ENCODE data around the gene COL9A3.
"Not testable (repeated sequence)": the region's sequence is repeated elsewhere in the genome, so short reads cannot be mapped to it uniquely, and the experiment has no call there.

Gene COL9A3

DNA sequence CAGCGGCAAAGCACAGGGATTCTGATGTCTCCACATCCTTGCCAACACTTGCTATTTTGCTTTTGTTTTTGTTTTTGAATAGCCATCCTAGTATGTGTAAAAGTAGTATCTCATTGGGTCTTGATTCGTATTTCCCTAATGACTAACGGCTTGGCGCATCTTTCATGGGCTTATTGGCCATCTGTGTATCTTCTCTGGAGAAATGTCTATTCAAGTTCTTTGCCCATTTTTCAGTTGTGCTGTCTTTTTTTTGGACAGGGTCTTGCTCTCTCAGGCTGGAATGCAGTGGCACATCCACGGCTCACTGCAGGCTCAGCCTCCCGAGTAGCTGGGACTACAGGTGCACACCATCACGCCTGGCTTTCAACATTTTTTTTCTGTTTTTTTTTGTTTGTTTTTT is 27.3 kb downstream of the COL9A3 start:
- peaks cover 25% of the 10 kb centered on the region for H3K36me3 Mint-ChIP-seq (ENCODE audit: low read depth)
- peaks cover 6% of the 10 kb centered on the region for H3K4me1 Mint-ChIP-seq (ENCODE audit: low read depth)
- H3K4me3 Mint-ChIP-seq = no peak overlapping the region

DNA sequence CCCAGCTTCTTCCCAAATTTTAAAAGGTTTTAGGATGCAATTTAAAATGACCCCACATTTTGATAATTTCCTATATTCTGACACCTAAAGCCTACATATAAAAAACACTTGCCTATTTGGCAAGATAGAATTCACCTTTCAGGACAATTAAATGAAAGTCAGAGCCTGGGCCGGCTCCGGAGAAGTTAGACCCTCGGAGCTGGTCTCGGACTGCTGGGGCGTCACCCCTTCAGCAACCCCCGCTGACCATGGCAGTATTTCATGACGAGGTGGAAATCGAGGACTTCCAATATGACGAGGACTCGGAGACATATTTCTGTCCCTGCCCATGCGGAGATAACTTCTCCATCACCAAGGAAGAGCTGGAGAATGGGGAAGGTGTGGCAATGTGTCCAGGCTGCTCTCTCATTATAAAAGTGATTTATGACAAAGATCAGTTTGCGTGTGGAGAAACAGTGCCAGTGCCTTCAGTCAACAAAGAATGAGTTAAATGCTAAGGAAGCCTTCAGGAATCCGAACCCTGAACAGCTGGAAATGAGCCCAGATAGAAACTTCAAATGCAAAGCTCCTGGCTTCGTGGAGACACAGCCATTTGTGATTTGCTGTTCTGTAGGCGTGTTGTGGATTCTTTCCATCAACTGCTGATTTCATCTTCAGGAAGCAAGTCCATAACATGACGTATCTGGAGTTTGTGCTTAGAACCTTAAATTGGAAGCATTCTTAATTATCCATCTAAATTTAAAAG is 28.7 kb downstream of the COL9A3 start:
- no peak overlapping the region for H3K4me3 Mint-ChIP-seq
- H3K9me3 Mint-ChIP-seq = no peaks in the 10 kb centered on the region
- no peak overlapping the region for H3K27ac Mint-ChIP-seq
- H3K4me1 Mint-ChIP-seq (ENCODE audit: low read depth) = peaks cover 6% of the 10 kb centered on the region
- H3K27me3 Mint-ChIP-seq = no peaks in the 10 kb centered on the region
- H3K36me3 Mint-ChIP-seq (ENCODE audit: low read depth) = peaks cover 31% of the 10 kb centered on the region
- intact Hi-C loops (cut with micrococcal nuclease) = no loop called here

More for the DNA sequence above, 27.3 kb downstream of the COL9A3 start:
- no peaks in the 10 kb centered on the region for H3K9me3 Mint-ChIP-seq
- intact Hi-C loops (cut with micrococcal nuclease) = no loop called here
- no peaks in the 10 kb centered on the region for H3K27me3 Mint-ChIP-seq
- H3K27ac Mint-ChIP-seq = no peak overlapping the region

DNA sequence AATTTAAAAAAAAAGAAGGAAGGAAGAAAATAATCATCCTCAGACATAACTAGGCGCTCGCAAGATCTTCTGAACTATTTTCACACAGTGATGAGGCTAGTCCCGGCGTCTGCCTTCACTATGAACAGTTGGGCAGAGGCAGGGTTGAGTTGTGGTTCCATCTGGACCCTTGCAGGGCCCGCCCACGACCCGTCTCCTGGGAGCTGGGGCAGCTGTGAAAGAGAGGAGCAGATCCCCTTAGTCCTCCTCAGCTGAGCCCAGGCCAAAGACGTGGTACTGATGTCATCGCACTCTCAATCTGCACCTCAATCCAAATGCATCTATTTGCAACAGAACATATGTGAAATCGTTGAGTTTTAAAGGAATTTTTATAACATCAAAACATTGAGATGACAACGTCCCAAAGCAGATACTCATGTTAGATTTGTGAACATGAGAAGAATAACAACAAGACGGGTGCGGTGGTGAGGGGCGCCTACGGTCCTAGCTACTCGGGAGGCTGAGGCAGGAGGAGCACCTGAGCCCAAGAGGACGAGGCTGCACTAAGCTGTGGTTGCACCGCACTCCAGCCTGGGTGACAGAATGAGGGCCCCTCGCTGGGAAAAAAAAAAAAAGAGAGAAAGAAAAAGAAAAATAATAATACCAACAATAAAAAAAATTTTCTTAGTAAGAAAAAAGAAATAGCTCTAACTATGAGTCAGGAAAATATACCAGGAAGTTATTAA is 29.5 kb downstream of the COL9A3 start:
- Mint-ChIP-seq H3K36me3 (ENCODE audit: low read depth) (peaks cover 36% of the 10 kb centered on the region), H3K4me1 (ENCODE audit: low read depth) (peaks cover 6% of the 10 kb centered on the region), H3K27me3 (no peaks in the 10 kb centered on the region), H3K27ac (no peak overlapping the region), H3K4me3 (no peak overlapping the region), H3K9me3 (no peaks in the 10 kb centered on the region)
- intact Hi-C loops (cut with micrococcal nuclease) = no loop called here

DNA sequence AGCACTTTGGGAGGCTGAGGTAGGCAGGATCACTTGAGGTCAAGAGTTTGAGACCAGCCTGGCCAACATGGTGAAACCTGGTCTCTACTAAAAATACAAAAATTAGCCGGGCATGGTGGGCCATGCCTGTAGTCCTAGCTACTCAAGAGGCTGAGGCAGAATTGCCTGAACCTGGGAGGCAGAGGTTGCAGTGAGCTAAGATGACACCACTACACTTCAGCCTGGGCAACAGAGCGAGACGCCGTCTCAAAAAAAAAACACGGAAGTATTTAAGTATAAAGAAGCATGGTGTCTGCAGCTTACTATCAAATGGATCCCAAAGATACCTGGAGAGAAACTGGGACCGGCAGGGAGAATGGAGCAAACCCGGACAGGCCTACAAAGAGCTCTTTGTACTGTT is 32.1 kb downstream of the COL9A3 start:
- H3K4me1 Mint-ChIP-seq (ENCODE audit: low read depth); H3K27ac Mint-ChIP-seq; H3K9me3 Mint-ChIP-seq; H3K27me3 Mint-ChIP-seq; H3K4me3 Mint-ChIP-seq; intact Hi-C loops (cut with micrococcal nuclease): not testable (repeated sequence)
- peaks cover 57% of the 10 kb centered on the region for H3K36me3 Mint-ChIP-seq (ENCODE audit: low read depth)

DNA sequence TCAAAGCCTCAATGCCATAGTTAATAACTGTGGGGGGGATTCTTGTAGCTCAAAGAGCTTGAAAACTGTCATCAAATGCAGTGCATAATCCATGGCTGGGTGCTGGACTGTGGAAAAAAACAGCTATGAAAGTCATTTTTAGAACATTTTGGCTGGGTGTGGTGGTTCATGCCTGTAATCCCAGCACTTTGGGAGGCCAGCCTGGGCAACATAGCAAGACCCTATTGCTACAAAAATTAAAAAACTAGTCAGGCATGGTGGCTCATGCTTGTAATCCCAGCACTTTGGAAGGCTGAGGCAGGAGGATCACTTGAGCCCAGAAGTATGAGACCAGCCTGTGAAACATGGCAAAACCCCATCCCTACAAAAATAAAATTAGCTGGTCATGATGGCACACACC is 32.6 kb downstream of the COL9A3 start:
- peaks cover 6% of the 10 kb centered on the region for H3K4me1 Mint-ChIP-seq (ENCODE audit: low read depth)
- peaks cover 62% of the 10 kb centered on the region for H3K36me3 Mint-ChIP-seq (ENCODE audit: low read depth)
- no peaks in the 10 kb centered on the region for H3K27me3 Mint-ChIP-seq
- intact Hi-C loops (cut with micrococcal nuclease) = no loop called here
- H3K4me3 Mint-ChIP-seq = no peak overlapping the region
- H3K9me3 Mint-ChIP-seq = no peaks in the 10 kb centered on the region
- no peak overlapping the region for H3K27ac Mint-ChIP-seq

DNA sequence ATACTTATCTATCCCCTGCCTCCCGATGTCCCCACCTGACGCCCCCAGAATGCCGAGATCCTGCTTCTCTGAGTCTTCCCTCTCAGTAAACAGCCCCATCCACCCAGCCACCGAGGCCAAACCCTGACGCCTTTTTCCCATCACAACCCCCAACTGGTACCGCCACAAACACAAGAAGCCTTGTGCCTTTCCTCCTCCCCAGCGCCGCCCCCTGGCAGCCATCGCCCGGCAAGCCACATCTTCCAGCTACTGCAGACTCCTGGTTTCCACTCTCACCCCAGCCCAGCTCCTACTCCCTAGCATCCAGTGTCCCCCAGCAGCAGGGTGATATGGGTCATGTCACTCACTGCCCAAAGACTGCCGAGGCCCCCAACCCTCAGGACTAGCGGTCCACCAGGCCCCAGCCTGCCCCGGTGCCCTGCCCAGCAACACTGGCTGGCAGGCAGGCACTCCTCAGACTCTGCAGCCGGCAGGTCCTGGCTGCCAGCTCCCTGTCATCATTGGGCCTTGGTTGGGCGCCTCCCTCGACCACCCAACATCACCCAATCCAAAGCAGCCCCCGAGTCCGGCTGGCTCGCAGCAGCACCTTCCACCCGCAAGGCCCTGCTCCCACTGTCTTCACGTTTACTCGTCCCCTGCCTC is 33.6 kb downstream of the COL9A3 start:
- Mint-ChIP-seq H3K27ac (no peak overlapping the region), H3K36me3 (ENCODE audit: low read depth) (peaks cover 57% of the 10 kb centered on the region), H3K4me1 (ENCODE audit: low read depth) (peaks cover 6% of the 10 kb centered on the region), H3K9me3 (no peaks in the 10 kb centered on the region), H3K4me3 (no peak overlapping the region), H3K27me3 (no peaks in the 10 kb centered on the region)
- intact Hi-C loops (cut with micrococcal nuclease) = no loop called here

DNA sequence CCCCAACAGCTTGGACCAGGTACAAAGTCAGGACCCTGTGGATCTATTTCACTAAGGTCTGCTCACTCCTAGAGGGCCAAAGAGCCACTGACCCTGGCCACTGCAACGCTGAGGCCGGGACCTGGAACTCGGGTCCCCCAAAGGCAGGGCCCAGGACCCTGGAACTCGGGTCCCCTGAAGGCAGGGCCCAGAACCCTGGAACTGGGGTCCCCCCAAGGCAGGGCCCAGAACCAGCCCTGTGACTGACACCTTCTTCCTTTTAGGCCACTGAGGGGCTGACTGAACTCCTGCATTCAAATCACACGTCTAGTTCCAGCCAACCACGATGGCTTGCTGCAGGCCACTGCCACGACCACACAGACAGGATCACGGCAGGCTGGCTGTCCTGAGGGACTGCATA is 35.3 kb downstream of the COL9A3 start:
- Mint-ChIP-seq H3K4me1 (ENCODE audit: low read depth) (no peaks in the 10 kb centered on the region), H3K36me3 (ENCODE audit: low read depth) (peaks cover 51% of the 10 kb centered on the region), H3K4me3 (no peak overlapping the region), H3K27ac (no peak overlapping the region), H3K9me3 (no peaks in the 10 kb centered on the region), H3K27me3 (no peaks in the 10 kb centered on the region)
- intact Hi-C loops (cut with micrococcal nuclease) = no loop called here

DNA sequence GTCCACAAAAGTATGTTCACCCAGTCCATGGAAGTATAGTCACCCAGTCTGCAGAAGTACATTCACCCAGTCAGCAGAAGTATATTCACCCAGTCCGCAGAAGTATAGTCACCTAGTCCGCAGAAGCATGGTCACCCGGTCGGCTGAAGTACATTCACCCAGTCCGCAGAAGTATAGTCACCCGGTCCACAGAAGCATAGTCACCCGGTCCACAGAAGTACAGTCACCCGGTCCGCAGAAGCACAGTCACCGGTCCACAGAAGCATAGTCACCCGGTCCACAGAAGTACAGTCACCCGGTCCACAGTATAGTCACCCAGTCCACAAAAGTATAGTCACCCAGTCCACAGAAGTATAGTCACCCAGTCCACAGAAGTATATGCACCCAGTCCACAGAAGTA is 36.0 kb downstream of the COL9A3 start:
- H3K9me3 Mint-ChIP-seq = no peaks in the 10 kb centered on the region
- intact Hi-C loops (cut with micrococcal nuclease) = no loop called here
- H3K4me3 Mint-ChIP-seq = no peak overlapping the region
- H3K36me3 Mint-ChIP-seq (ENCODE audit: low read depth) = peaks cover 52% of the 10 kb centered on the region
- H3K27me3 Mint-ChIP-seq = no peaks in the 10 kb centered on the region
- H3K27ac Mint-ChIP-seq = no peak overlapping the region
- no peaks in the 10 kb centered on the region for H3K4me1 Mint-ChIP-seq (ENCODE audit: low read depth)

DNA sequence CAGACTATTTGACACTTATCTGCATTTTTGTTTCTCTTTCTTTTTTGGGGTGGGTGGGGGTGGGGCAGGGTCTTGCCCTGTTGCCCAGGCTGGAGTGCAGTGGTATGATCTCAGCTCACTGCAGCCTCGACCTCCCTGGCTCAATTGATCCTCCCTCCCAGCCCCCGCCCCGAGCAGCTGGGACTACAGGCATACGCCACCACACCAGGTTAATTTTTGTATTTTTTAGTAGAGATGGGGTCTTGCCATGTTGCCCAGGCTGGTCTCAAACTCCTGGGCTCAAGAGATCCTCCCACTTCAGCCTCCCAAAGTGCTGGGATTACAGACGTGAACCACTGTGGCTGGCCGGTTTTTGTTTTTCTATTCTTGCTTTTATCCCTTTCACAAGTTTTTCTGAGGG is 36.5 kb downstream of the COL9A3 start:
- H3K4me1 Mint-ChIP-seq (ENCODE audit: low read depth) = not testable (repeated sequence)

DNA sequence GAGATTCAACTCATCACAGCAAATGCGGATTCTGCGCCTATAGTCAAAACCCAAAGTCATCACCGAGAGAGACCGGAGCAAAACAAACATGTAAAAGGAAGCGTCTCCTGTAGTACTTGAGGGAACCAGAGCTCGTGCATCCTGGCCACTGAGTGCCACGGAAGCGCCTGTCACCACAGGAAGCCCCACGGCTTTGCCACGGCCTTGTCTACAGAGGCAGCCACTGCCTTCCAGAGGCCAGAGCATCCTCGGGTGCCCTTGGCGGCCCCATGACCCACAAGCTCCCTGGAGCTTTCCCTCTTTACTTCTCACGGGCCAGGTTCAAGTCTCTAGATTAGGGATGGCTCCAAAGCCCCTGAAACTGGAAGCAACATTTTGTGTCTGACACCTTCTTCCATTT is 37.3 kb downstream of the COL9A3 start:
- Mint-ChIP-seq H3K4me1 (ENCODE audit: low read depth) (peaks cover 1% of the 10 kb centered on the region), H3K27me3 (no peaks in the 10 kb centered on the region), H3K9me3 (no peaks in the 10 kb centered on the region), H3K4me3 (no peak overlapping the region), H3K27ac (no peak overlapping the region), H3K36me3 (ENCODE audit: low read depth) (peaks cover 48% of the 10 kb centered on the region)
- intact Hi-C loops (cut with micrococcal nuclease) = no loop called here

More for the DNA sequence above, 36.5 kb downstream of the COL9A3 start:
- intact Hi-C loops (cut with micrococcal nuclease); H3K4me3 Mint-ChIP-seq; H3K27me3 Mint-ChIP-seq; H3K9me3 Mint-ChIP-seq; H3K27ac Mint-ChIP-seq: not testable (repeated sequence)
- H3K36me3 Mint-ChIP-seq (ENCODE audit: low read depth) = peaks cover 48% of the 10 kb centered on the region

DNA sequence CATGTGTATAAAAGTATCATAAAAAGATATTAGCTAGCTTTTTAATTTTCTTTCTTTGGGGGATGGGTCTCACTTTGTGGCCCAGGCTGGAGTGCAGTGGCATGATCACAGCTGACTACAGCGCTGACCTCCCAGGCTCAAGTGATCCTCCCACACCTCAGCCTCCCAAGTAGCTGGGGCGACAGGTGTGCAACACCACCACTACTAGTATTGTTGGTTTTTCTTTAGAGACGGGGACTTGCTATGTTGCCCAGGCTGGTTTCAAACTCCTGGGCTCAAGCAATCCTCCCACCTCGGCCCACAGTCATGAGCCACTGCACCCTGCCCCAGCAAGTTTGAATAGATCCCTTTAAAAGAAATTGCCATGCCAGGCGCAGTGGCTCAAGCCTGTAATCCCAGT is 38.3 kb downstream of the COL9A3 start:
- H3K27me3 Mint-ChIP-seq = peaks cover 6% of the 10 kb centered on the region
- intact Hi-C loops (cut with micrococcal nuclease) = no loop called here
- no peak overlapping the region for H3K4me3 Mint-ChIP-seq
- H3K36me3 Mint-ChIP-seq (ENCODE audit: low read depth) = peaks cover 48% of the 10 kb centered on the region
- H3K4me1 Mint-ChIP-seq (ENCODE audit: low read depth) = peaks cover 10% of the 10 kb centered on the region
- no peak overlapping the region for H3K27ac Mint-ChIP-seq
- no peaks in the 10 kb centered on the region for H3K9me3 Mint-ChIP-seq

DNA sequence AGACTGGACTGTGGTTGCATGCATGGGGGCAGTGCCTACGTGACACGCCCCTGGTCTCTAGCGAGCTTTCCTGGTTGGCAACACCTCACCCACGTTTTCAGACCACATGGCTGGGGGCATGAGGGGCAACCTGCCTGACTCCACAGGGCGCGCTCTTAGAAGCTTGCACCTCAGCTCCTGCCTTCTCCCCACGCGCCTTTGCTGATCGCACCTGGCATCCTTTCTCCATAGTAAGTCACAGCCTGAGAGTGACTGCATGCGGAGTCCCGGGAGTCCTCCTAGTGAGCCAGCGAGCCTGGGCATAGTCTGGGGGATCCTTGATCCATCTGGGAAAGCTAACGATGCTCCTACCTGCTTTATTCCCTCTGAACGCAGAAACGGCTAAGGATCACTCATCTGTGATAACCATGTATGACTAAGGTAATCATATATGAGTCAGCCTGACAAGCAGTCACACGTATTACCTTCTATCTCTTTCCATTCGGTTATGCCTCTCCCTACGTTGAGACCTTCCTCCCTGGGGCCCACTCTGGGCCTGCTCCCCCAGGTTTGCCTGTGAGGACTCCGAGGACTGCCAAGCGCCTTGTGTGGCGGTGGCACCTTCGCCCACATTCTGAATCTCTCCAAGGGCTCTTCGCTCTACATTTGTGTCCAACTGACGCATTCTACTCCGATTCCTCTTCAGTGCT is 40.2 kb downstream of the COL9A3 start:
- Mint-ChIP-seq H3K4me1 (ENCODE audit: low read depth) (peaks cover 16% of the 10 kb centered on the region), H3K9me3 (no peaks in the 10 kb centered on the region), H3K27ac (no peak overlapping the region), H3K36me3 (ENCODE audit: low read depth) (peaks cover 34% of the 10 kb centered on the region), H3K27me3 (peaks cover 13% of the 10 kb centered on the region), H3K4me3 (no peak overlapping the region)
- intact Hi-C loops (cut with micrococcal nuclease) = no loop called here

DNA sequence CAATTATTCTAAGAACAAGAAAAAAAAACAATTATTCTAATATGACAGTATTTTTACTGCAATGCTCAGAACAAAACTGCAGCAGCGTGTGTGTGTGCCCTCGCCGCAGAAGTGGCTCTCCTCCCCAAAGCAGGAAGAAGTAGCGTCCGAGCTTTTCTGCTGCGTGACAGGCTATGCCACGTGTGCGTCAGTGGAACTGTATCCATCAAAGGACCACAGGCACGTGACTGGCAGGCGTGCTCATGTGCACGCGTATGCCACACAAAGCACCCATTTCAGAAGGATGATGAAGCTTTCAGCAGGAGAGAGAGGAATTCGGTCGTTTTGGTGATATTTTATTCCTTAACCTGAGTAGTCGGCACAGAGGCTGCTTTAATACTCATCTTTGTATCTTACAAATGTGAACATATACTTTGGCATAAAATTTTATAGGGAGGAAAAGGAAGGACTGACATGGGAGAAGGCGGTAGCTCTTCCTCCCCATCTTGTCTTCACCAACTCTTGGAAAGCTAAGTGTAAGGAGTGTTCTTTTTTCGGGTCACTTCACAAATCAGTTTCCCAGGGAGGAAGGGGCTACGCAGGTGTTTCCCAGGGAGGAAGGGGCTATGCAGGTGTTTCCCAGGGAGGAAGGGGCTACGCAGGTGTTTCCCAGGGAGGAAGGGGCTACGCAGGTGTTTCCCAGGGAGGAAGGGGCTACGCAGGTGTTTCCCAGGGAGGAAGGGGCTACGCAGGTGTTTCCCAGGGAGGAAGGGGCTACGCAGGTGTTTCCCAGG is 41.4 kb downstream of the COL9A3 start:
- intact Hi-C loops (cut with micrococcal nuclease) = no loop called here

More for the DNA sequence above, 41.4 kb downstream of the COL9A3 start:
- Mint-ChIP-seq H3K27ac (no peak overlapping the region), H3K4me1 (ENCODE audit: low read depth) (peaks cover 16% of the 10 kb centered on the region), H3K9me3 (no peaks in the 10 kb centered on the region), H3K4me3 (no peak overlapping the region), H3K36me3 (ENCODE audit: low read depth) (peaks cover 22% of the 10 kb centered on the region), H3K27me3 (peaks cover 14% of the 10 kb centered on the region)
